ENCODE results near the gene NPRL2.

- TF ChIP-seq EZH2 (IDR thresholded peaks at IDR 0.05; ENCODE audit: low read depth, unreplicated experiment) (no peak), CTCF (conservative IDR thresholded peaks at IDR 0.05; ENCODE audit: low read depth in 2 of 2) (no peak), JUNB (IDR thresholded peaks at IDR 0.05; ENCODE audit: unreplicated experiment) (no peak), POLR2AphosphoS5 (IDR thresholded peaks at IDR 0.05; ENCODE audit: low read depth) (no peak)
Observed at GRCh38 chr3:50351323-50351697, 735 bp upstream of the NPRL2 start.
